ACC112 (cell line): ENCODE measurements around the gene CIDEA.

Experiments
- H2AFZ ChIP-seq: fragments of 200-600 bp; sonication (generic); one replicate; pipeline ENCODE4 v1.6.0; 2017; ENCODE audit warnings: antibody characterized with exemption, low read length; ENCODE audit not compliant: unreplicated experiment
- H3K27ac ChIP-seq: fragments of 200-600 bp; sonication (generic); 2 replicates; pipeline ENCODE4 v1.5.1; 2014; ENCODE audit warnings: low read depth, mild to moderate bottlenecking, antibody characterized with exemption, low read length, moderate library complexity
- H3K27me3 ChIP-seq: fragments of 200-600 bp; sonication (generic); 2 replicates; pipeline ENCODE4 v1.6.1; 2014; ENCODE audit warnings: mild to moderate bottlenecking, antibody characterized with exemption, low read length, moderate library complexity, mixed read lengths; ENCODE audit not compliant: insufficient read depth
- H3K36me3 ChIP-seq: fragments of 200-600 bp; sonication (generic); 2 replicates; pipeline ENCODE4 v1.6.1; 2016; ENCODE audit warnings: mild to moderate bottlenecking, antibody characterized with exemption, low read length, moderate library complexity, mixed read lengths; ENCODE audit not compliant: insufficient read depth
- H3K4me1 ChIP-seq: fragments of 200-600 bp; sonication (generic); one replicate; pipeline ENCODE4 v1.6.1; 2016; ENCODE audit warnings: low read length, mixed read lengths; ENCODE audit not compliant: insufficient read depth, unreplicated experiment, control insufficient read depth
- H3K4me3 ChIP-seq: fragments of 200-600 bp; sonication (generic); 2 replicates; pipeline ENCODE4 v1.5.1; 2014; ENCODE audit warnings: mild to moderate bottlenecking, low read depth, low read length
- H3K79me2 ChIP-seq: fragments of 200-600 bp; sonication (generic); one replicate; pipeline ENCODE4 v1.6.0; 2016; ENCODE audit warnings: low read length; ENCODE audit not compliant: control insufficient read depth, unreplicated experiment, insufficient read depth

Gene CIDEA

DNA sequence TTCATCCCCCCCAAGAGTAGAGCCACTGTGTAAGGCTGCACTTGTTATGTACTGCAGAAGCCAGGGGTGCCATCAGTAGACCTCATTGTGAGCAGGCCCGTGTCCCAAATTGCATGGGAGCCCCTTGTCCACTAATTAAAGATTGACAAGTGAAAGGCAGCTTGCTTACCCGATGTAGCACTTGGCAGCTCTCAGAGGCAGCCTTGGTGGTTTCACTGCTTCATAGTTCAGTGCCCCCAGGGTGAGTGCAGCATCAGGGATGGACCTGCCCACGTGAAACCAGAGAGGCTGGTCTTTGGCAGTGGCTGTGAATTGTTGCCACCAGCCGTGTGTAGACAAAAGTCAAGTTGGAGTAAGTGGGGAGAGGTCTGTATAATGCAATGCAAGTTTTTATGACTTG, 67.2 kb downstream of the CIDEA start:
- no peak overlapping the region for H3K27ac ChIP-seq
- no peak overlapping the region for H3K4me3 ChIP-seq
- peaks cover 69% of the 10 kb centered on the region for H3K79me2 ChIP-seq
- H3K27me3 ChIP-seq: no peaks in the 10 kb centered on the region
- peaks cover 52% of the 10 kb centered on the region for H3K36me3 ChIP-seq
- H2AFZ ChIP-seq: no peak overlapping the region
- peaks cover 29% of the 10 kb centered on the region for H3K4me1 ChIP-seq

GRCh38 chr18:12324991-12325725, 71.0 kb downstream of the CIDEA start:
- H3K27ac ChIP-seq: no peak overlapping the region

GRCh38 chr18:12325726-12326245, 71.6 kb downstream of the CIDEA start:
- no peak overlapping the region for H3K4me3 ChIP-seq
- H3K79me2 ChIP-seq: peaks cover 33% of the 10 kb centered on the region
- H3K27me3 ChIP-seq: no peaks in the 10 kb centered on the region
- peaks cover 43% of the 10 kb centered on the region for H3K36me3 ChIP-seq
- H2AFZ ChIP-seq: no peak overlapping the region
- peaks cover 11% of the 10 kb centered on the region for H3K4me1 ChIP-seq
- no peak overlapping the region for H3K27ac ChIP-seq

More at GRCh38 chr18:12324991-12325725, 71.0 kb downstream of the CIDEA start:
- H2AFZ ChIP-seq: no peak overlapping the region
- H3K4me3 ChIP-seq: no peak overlapping the region
- H3K27me3 ChIP-seq: no peaks in the 10 kb centered on the region
- H3K79me2 ChIP-seq: peaks cover 39% of the 10 kb centered on the region
- H3K36me3 ChIP-seq: peaks cover 49% of the 10 kb centered on the region
- peaks cover 12% of the 10 kb centered on the region for H3K4me1 ChIP-seq

GRCh38 chr18:12326711-12327460, 72.7 kb downstream of the CIDEA start:
- H3K79me2 ChIP-seq: peaks cover 23% of the 10 kb centered on the region
- peak overlapping the region; percentile 47; the same call in 1 of the 2 replicates for H3K27ac ChIP-seq
- H3K4me1 ChIP-seq: peaks cover 5% of the 10 kb centered on the region
- H3K4me3 ChIP-seq: no peak overlapping the region
- no peaks in the 10 kb centered on the region for H3K27me3 ChIP-seq
- peaks cover 35% of the 10 kb centered on the region for H3K36me3 ChIP-seq
- H2AFZ ChIP-seq: no peak overlapping the region
